GM18526 (cell line): ENCODE data around the gene UGT1A9.
"Not testable (repeated sequence)": the region's sequence is repeated elsewhere in the genome, so short reads cannot be mapped to it uniquely, and the experiment has no call there.

ENCODE experiments used
- POLR2A ChIP-seq: IDR thresholded peaks from 3 replicates; pipeline ENCODE4 v1.6.1; 2011; ENCODE audit not compliant: insufficient read length; ENCODE audit errors: extremely low read depth

UGT1A9 gene

DNA sequence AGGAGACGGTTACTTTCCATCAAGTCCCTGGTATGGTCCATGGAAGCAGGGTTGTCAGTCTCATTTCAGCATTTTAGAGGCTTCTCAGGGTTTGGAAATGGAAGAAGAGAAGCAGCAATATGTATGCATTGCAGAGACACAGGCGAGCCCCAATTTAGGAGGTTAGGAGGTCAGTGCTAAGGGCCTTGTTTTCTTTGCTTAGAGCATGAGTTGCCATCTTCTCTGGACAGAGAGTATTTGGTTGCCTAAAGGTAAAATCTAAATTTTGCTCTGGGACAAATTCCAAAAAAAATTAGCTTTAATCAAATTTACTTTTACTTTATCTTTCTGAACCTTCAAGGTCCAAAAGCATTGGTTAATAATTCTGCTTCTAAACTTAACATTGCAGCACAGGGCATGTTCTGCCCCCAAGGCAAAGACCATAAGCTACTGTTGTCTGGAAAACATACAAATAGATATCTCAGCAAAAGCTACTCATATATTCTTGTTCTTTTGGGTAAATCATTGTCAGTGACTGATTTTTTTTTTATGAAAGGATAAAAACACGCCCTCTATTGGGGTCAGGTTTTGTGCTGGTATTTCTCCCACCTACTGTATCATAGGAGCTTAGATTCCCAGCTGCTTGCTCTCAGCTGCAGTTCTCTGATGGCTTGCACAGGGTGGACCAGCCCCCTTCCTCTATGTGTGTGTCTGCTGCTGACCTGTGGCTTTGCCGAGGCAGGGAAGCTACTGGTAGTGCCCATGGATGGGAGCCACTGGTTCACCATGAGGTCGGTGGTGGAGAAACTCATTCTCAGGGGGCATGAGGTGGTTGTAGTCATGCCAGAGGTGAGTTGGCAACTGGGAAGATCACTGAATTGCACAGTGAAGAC is at the start of gene UGT1A9:
Gene UGT1A9 (plus strand): TSS at position 609 of the 872 bp plus-strand sequence. CDS start 37 bp downstream, at position 646.
- TF ChIP-seq POLR2A, result no peak

DNA sequence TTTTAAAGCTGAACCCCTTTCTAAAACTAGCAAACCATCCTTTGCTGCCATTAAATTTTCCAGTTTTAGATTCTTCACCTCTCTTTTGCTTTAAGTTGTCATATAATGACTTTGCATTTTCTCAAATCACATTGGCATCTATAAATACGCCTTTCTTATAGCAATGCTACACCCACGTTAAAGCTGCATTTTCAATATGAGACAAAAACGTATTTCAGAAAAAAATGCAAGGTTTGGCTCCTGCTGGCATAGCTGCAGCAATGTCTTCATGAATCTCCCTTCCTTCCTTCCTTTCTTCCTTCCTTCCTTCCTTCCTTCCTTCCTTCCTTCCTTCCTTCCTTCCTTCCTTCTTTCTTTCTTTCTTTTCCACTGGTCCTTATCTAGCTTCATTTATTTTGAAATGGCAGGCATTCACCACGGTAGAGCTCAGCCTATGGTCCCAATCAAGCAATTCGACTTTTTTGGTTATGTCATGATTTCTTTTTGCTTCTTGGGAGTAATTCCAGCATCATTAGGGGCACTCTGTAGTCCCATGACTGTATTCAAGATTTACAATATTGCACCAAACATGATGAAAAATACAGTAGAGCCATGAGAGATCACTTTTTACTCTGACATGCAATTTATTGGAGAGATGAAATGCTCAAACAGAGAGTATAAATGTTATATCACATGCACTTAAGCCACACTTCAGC is 44.2 kb upstream of the UGT1A9 start:
- TF ChIP-seq POLR2A, result no peak

DNA sequence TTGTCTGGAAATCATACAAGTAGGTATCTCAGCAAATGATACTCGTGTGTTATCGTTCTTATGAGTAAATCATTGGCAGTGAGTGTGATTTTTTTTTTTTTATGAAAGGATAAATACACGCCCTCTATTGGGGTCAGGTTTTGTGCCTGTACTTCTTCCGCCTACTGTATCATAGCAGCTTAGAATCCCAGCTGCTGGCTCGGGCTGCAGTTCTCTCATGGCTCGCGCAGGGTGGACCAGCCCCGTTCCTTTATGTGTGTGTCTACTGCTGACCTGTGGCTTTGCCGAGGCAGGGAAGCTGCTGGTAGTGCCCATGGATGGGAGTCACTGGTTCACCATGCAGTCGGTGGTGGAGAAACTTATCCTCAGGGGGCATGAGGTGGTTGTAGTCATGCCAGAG is 35.4 kb upstream of the UGT1A9 start, which contains the start of gene UGT1A10:
Gene UGT1A10 (plus strand): TSS at position 143 of the 400 bp plus-strand sequence. CDS start 75 bp downstream, at position 218.
- not testable (repeated sequence) for TF ChIP-seq POLR2A

DNA sequence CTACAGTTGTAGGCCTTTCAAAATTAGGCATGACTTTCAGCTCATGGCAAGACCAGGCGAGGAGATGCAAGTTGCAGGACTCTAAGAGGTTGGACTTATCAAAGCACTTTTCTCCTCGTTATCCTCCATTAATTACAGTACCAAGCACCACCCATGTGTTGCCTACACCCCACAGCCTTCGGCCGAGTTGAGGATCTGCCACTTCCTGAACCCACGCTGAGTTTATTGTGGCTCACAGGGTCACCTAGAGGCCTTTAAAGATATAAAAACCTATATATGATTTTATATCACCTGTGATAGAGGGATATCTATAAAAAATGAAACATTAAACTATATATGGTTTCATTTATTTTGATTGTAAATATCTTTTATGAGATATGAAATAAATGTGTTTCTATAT is 32.9 kb upstream of the UGT1A9 start:
- TF ChIP-seq POLR2A, result no peak

DNA sequence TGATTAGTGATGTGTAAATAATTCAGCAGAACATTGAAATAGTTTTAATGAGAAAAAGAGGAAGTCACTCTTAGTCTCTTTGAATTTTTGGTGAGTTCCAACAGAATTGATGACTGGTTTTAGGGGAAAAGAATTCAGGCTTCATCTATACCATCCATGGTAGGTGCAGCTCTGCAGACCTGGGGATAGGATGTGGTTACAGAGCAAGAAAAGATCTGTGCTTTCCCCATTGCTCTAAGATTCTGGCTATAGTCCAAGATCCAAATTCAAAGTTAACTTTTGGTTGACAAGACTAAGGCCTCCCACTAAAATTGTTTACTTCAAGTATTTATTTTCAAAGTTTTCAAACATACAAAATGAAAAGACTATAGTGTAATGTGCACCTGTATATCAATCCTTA is 31.8 kb upstream of the UGT1A9 start:
- TF ChIP-seq POLR2A, result no peak

DNA sequence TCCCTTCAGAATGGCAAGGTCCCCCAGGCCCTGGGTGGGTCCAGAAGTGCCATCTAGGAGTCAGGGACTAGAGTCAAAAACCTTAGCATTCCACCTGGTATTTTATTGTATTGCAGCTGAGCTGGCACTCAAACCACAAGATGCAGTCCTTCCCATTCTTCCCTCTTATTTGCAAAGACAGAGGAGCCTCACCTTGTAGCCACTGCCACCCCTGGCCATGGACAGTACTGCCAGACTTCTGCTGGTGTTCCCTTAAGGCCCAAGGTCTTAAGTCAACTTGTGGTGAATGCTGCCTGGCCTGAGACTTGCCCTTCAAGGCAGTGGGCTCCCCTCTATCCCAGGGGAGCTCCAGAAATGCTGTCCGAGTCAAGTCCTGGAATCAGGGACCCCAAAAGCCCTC is 28.6 kb upstream of the UGT1A9 start:
- TF ChIP-seq POLR2A, result no peak

DNA sequence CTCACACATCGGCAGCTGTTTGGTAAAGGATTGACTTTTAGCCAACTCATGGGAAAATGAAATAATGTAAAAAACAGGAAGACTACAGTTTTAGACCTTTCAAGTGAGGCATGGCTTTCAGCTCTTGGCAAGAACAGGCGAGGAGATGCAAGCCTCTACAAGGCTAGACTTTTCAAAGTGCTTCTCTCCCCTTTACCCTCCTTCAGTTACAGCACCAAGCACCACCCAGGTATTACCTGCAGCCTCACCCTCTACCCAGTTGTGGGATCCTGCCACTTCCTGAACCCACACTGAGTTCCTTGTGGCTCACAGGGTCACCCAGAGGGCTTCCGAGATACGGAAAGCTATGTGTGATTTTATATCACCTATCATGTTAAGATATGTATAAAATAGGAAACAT is 20.7 kb upstream of the UGT1A9 start:
- TF ChIP-seq POLR2A, result no peak

DNA sequence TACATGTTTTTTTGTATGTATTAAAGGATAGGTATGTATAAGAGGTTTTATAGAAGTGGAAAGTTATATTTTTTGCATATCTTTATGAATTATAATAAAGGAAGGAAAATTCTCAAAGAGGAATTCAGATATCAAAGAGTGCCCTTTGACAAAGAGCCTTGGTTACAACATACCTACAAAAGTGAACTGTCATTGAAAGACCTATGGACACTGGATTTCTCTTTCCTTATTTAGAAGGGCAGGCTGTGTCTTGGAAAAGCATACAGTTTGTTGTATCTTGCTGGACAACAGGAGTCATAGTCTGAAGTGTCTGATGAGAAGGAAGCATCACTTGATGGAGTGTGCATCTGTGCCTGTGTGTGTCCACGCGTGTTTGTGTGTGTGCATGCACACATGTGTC is 20.3 kb upstream of the UGT1A9 start:
- TF ChIP-seq POLR2A, result no peak

DNA sequence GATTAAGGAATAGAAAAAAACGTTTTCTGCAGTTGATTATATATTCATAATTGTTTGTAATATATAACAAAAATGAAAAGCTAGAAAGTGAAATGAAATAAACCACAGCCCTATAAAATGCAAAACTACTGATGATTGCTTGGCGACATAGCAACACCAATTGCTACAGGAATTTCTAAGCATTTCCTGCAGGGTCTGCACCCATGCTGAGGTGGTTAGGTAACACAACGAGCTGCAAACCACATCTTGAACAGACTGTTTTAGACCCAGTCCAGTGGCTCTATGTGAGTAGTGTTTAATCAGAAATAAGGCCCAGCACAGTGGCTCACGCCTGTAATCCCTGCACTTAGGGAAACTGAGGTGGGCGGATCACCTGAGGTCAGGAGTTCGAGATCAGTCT is 17.2 kb upstream of the UGT1A9 start:
- TF ChIP-seq POLR2A, result no peak

DNA sequence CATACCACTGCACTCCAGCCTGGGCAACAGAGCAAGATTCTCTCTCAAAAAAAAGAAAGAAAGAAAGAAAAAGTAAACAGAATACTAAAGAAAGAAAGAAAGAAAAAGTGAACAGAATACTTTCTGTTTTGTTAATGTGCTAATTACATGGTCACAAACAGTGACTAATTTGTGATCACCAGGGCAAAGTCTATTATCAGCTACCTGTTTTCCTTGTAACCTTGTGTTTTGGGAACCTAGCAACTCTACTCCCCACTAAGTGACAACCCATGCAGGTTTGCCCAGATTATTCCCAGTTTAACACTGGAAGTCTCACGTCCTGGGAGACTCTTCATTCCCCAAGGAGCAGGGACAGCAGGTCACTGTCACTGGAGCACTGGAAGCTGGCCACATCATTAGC is 16.7 kb upstream of the UGT1A9 start:
- TF ChIP-seq POLR2A, result no peak

DNA sequence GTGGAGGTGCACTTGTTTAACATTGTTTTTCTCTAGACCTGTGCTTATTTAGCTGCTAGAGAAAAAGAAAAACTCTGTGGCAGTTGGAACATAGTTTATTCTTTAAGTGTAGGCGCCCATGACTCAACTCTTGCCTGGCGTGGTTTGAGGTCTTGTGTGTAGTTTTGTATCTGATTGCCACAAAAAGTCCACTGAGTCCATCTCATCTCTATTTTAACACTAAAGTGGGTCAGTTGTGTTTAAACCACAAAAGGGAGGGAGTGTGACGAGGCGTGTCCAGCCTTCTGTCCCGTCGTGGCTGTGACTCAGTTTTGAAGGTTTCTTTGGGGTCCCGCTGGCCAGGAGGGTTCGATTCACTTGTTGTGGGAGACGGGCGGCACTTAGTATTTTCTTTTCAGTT is 15.3 kb upstream of the UGT1A9 start:
- TF ChIP-seq POLR2A, result no peak

DNA sequence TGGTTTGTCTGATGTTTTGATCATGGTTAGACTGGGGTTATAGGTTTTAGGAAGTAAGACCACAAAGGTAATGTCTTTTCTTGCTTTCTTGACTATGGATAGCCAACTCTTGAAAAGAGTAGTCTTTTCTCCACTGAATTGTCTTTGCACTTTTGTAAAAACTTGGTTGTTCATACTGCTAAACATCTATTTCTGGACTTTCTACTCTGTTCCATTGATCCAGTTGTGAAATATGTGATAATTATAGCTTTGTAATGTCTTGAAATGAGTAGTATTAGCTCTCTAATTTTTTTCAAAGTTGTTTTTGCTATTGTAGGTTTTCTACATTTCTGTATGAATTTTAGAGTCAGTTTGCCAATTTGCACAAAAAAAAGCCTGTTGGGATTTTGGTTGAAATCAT is 13.1 kb upstream of the UGT1A9 start:
- no peak for TF ChIP-seq POLR2A

DNA sequence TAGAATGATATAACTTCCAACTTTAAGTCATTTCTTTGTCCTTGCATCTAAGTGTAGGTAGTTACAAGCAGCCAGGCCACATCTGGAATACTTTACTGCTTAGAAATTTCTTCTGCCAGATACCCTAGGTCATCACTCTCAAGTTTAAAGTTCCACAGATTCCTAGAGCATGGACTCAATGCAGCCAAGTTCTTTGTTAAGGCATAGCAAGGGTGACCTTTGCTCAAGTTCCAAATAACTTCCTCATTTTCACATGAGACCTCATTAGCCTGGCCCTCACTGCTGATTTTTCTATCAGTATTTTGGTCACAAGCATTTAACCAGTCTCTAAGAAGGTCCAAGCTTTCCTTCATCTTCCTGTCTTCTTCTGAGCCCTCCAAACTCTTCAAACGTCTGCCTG is 7.8 kb upstream of the UGT1A9 start:
- no peak for TF ChIP-seq POLR2A

DNA sequence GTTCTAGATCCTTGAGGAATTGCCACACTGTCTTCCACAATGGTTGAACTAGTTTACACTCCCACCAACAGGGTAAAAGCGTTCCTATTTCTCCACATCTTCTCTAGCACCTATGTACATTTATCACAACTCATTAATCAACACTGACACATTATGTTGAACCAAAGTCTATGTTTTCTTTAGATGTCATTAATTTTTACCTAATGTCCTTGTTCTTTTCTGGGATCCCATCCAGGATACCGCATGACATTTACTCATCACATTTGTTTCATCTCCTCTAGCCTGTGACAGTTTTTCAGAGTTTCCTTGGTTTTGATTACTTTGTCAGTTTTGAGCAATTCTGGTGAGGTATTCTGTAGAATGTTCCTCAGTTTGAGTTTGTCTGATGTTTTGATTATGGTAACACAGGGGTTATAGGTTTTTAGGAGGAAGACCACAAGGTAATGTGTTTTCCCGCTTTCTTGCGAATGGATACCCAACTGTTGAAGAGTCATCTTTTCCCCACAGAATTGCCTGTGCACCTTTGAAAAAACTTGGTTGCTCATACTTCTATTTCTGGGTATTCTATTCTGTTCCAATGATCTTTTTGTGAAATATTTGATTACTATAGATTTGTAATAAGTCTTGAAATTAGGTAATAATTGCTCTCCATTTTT is 3.0 kb upstream of the UGT1A9 start:
- no peak for TF ChIP-seq POLR2A

DNA sequence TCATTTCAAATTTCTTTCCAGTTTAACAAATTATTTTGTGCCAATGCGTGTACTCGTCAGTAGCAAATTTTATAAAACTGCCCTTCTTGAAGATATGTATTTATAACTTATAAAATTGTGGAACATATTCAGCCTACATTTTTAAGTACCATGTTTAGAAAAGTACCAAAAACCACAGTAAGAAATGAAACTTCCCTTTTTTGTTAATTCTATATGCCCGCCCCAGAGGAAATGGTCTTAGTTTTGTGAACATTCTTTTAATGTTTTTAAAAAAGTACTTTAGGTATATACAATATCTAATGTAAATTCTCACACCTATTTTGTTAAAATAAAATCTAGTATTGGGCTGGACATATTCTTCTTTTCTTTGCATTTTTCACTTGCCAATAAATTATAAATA is 1.2 kb downstream of the UGT1A9 start:
- no peak for TF ChIP-seq POLR2A

DNA sequence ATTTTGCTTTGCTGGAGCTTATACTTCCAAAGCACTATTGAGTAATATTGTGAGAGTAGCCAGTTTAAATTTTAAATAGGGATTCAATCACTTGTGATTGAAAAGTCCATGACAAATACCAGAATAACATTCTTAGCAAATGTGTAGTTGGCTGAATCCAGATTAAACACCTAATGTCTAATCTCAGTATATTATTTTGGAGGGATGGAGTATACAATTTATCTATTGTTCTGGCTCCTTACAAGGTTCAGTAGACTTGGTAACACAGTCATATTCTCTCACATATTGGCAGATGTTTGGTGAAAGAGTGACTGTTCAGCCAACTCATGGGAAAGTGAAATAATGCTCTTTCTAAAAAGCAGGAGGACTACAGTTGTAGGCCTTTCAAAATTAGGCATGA is 2.2 kb downstream of the UGT1A9 start:
- TF ChIP-seq POLR2A, result no peak
